GM18511 (cell line): ENCODE measurements around the gene OBP2A.

Source experiments
- ATAC-seq: cut with Tn5 transposase; IDR thresholded peaks from one replicate; pipeline ENCODE4 v1.9.1; 2021; ENCODE audit warnings: mild to moderate bottlenecking, moderate library complexity; ENCODE audit not compliant: unreplicated experiment

Gene OBP2A

GRCh38 chr9:135551031-135551430, 5.1 kb downstream of the OBP2A start:
- ATAC-seq, result no peak

GRCh38 chr9:135551456-135551855, 5.5 kb downstream of the OBP2A start:
- no peak for ATAC-seq

GRCh38 chr9:135552021-135552697, 6.2 kb downstream of the OBP2A start:
- no peak for ATAC-seq

GRCh38 chr9:135552698-135553171, 6.8 kb downstream of the OBP2A start:
- no peak for ATAC-seq

GRCh38 chr9:135554718-135555117, 8.8 kb downstream of the OBP2A start:
- no peak for ATAC-seq

GRCh38 chr9:135555203-135555602, 9.3 kb downstream of the OBP2A start:
- ATAC-seq, result no peak

GRCh38 chr9:135555910-135556309, 10.0 kb downstream of the OBP2A start:
- ATAC-seq, result no peak

GRCh38 chr9:135559606-135560005, 13.7 kb downstream of the OBP2A start:
- ATAC-seq, result no peak

- no peak for ATAC-seq
Observed at GRCh38 chr9:135561391-135562234, 15.7 kb downstream of the OBP2A start, which contains the start of gene PAEP. Gene PAEP, plus strand, starts transcription at chr9:135561756.

- ATAC-seq, result no peak
Observed at GRCh38 chr9:135562235-135562745, 16.4 kb downstream of the OBP2A start.

GRCh38 chr9:135563039-135563476, 17.1 kb downstream of the OBP2A start:
- ATAC-seq, result no peak

GRCh38 chr9:135563858-135564257, 17.9 kb downstream of the OBP2A start:
- no peak for ATAC-seq

- ATAC-seq, result no peak
Observed at GRCh38 chr9:135565141-135565628, 19.3 kb downstream of the OBP2A start.

- ATAC-seq, result no peak
Observed at GRCh38 chr9:135565636-135566035, 19.7 kb downstream of the OBP2A start.

GRCh38 chr9:135566552-135566951, 20.6 kb downstream of the OBP2A start:
- ATAC-seq, result no peak

GRCh38 chr9:135567311-135567710, 21.4 kb downstream of the OBP2A start:
- no peak for ATAC-seq

GRCh38 chr9:135568026-135568425, 22.1 kb downstream of the OBP2A start:
- no peak for ATAC-seq

- ATAC-seq, result no peak
Observed at GRCh38 chr9:135570456-135570855, 24.5 kb downstream of the OBP2A start.

- no peak for ATAC-seq
Observed at GRCh38 chr9:135572233-135572632, 26.3 kb downstream of the OBP2A start.

- no peak for ATAC-seq
Observed at GRCh38 chr9:135573124-135573523, 27.2 kb downstream of the OBP2A start.

- ATAC-seq, result no peak
Observed at GRCh38 chr9:135574331-135574730, 28.4 kb downstream of the OBP2A start.

- no peak for ATAC-seq
Observed at GRCh38 chr9:135574943-135575342, 29.0 kb downstream of the OBP2A start.
